GM12872 (cell line): Measurements from ENCODE around the gene OAS2.

Experiments used
- TF ChIP-seq, protein P1 (sequence below): IDR thresholded peaks from 3 replicates; pipeline ENCODE4 v1.5.1; 2011; ENCODE audit warnings: low read depth, mild to moderate bottlenecking, low read length, moderate library complexity; ENCODE audit not compliant: insufficient read depth

The OAS2 gene

DNA sequence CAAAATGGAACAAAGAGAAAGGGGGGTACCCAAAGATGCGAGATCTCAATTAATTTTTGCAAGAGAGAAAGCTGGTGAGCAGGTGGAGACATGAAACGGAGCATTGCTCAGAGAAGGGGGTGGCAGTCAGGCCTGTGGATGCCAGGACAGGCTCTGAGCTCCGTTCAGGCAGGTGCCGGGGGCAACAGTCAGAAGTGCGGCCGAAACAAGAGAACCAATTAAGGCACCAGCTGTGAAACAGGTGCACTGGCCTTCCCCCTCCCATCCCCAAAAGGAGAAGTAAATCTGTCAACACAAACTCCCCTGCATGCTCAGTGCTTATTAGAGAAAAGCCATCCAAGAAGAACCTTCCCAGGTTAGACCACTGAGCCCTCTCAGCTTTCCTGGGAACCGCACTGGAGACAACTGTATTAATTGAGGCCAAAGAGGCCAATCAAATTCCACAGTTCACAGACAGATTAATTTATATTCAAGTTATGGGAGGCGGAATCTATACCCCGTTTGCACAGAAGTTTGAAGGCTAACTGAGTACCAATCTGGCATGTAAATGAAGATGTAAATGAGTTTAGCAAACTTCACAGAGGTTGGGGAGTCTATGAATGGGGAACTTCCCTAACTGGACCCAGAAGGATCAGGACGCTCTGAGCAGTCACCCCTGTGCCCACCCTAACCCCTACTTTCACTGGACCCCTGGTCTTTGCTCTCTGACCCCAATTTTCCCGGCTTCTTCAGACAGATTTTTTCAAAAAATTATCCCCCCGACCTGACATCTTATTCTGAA, 20.9 kb downstream of the OAS2 start:
- TF ChIP-seq, protein P1, sequence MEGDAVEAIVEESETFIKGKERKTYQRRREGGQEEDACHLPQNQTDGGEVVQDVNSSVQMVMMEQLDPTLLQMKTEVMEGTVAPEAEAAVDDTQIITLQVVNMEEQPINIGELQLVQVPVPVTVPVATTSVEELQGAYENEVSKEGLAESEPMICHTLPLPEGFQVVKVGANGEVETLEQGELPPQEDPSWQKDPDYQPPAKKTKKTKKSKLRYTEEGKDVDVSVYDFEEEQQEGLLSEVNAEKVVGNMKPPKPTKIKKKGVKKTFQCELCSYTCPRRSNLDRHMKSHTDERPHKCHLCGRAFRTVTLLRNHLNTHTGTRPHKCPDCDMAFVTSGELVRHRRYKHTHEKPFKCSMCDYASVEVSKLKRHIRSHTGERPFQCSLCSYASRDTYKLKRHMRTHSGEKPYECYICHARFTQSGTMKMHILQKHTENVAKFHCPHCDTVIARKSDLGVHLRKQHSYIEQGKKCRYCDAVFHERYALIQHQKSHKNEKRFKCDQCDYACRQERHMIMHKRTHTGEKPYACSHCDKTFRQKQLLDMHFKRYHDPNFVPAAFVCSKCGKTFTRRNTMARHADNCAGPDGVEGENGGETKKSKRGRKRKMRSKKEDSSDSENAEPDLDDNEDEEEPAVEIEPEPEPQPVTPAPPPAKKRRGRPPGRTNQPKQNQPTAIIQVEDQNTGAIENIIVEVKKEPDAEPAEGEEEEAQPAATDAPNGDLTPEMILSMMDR: no peak

DNA sequence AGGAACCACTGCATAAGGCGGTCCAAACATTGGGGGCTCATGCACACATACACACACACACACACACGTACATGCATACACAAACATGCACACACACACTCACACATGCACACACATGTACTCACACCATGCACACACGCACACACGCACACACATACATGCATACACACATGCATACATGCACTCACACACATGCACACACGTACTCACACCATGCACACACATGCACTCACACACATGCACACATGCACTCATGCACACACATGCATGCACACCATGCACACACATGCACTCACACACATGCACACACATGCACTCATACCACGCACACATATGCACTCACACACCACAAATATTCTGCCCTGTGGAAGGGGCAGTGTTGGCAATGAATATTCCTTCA, 22.1 kb downstream of the OAS2 start:
- TF ChIP-seq, protein P1: no peak

DNA sequence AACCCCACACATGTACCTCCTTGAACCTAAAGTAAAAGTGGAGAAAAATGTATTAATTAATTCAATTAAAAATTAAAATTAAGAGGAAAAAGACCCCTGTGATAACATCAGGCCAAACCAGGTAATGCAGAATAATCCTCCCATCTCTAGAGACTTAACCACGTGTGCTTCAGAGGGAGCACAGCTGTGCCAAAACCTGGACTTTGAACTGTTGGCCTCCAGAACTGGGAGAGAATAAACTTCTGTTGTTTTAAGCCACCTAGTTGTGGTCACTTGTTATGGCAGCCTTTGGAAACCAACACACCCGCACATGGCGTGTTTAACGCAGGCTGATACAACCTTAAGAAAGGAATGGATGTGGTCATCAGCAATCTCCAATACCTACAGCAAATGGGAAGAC, 23.8 kb downstream of the OAS2 start:
- TF ChIP-seq, protein P1: no peak

DNA sequence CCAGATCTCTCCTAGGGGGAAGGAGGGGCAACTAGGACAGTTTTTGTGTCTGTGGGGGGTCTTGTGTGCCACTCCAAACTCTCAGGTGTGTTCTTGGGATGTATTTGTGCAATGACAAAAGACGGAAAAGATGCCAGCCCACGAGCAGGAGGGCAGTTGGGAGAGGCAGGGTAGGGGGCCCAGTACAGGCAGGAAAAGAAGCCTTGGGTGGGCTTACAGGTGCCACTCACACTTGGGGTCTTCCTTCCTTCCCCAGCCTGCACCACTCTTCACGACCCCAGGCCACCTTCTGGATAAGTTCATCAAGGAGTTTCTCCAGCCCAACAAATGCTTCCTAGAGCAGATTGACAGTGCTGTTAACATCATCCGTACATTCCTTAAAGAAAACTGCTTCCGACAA, 24.4 kb downstream of the OAS2 start:
- TF ChIP-seq, protein P1: no peak

DNA sequence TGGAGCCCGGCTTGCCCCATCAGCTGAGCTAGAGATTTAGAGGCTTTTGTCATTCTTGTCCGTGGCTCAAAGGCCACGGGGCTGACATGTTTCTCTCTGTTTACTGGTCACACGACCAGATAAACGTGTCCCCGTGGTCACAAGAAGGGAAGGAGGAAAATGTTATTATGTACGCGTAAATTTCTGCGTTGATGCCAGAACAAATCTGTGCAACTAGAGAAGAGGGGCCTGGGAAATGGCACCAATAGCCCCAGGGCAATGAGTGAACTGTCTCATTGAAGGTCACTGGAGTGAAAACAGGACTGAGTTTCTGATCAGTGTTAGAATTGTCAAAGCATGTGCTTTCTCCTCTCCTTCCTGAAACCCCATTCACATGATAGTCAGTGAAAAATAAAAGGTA, 25.3 kb downstream of the OAS2 start:
- TF ChIP-seq, protein P1: no peak

DNA sequence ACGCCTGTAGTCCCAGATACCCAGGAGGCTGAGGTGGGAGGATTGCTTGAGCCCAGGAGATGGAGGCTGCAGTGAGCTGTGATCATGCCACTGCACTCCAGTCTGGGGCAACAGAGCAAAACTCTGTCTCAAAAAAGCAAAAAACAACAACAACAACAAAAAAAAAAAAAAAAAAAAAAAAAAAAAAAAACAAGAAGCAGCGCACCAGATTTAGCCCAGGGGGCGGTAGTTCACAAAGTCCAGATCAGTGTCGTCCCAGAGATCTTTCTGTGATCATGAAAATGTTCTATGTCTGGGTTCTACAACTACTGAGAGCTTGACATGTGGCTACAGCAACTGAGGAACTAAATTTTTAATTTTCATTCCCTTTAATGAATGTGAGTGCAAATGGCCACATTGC, 27.4 kb downstream of the OAS2 start:
- TF ChIP-seq, protein P1: peak; percentile 46

DNA sequence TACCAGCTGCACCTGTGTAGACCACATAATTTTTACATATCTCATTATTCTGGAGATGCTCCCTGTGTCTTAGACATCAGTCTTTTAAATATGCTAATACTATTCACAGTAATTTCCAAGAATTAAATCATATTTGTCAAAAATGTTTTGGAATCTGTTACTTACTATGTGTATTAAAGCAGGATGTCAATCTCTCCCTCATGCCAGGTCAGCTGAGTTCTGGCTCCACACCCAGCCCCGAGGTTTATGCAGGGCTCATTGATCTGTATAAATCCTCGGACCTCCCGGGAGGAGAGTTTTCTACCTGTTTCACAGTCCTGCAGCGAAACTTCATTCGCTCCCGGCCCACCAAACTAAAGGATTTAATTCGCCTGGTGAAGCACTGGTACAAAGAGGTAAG, 27.9 kb downstream of the OAS2 start:
- TF ChIP-seq, protein P1: no peak
